ENCODE results near the gene SLC7A11.

DNA sequence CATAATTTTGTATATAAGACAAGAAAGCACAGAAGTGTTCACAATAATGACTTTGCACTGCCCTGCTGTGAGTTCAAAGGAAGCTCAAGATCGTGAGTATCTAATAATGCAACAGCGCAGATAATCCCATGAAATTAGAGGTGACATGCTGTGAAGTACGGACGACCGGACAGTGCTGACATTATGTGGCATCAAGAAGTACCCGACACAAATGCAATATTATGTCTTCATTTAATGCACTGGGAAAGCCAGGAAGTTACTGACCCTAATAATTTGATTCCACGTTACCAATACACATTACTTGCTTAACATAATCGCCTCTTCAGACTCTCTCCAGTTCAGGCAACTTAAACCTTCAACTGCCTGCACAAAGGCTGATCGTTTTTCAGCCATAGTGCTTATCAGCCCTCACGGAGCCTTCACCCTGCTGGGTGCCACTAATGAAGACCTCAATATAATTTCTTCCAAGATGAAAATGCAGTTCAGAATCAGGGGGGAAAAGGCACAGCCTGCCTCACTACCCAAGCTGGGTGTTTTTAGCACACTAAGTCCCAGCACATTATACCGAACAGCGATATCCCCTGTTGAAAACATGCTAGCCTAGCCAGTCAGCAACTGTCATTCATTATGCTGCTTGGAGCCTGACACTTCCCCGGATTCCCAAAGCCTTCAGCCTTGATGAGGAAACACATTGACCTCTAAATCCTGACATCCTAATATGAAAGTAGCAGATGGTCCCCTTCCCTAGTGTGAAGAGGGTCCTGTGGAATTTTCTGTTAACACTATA is 56.1 kb downstream of the SLC7A11 start:
- TF ChIP-seq, protein P1, sequence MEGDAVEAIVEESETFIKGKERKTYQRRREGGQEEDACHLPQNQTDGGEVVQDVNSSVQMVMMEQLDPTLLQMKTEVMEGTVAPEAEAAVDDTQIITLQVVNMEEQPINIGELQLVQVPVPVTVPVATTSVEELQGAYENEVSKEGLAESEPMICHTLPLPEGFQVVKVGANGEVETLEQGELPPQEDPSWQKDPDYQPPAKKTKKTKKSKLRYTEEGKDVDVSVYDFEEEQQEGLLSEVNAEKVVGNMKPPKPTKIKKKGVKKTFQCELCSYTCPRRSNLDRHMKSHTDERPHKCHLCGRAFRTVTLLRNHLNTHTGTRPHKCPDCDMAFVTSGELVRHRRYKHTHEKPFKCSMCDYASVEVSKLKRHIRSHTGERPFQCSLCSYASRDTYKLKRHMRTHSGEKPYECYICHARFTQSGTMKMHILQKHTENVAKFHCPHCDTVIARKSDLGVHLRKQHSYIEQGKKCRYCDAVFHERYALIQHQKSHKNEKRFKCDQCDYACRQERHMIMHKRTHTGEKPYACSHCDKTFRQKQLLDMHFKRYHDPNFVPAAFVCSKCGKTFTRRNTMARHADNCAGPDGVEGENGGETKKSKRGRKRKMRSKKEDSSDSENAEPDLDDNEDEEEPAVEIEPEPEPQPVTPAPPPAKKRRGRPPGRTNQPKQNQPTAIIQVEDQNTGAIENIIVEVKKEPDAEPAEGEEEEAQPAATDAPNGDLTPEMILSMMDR (IDR thresholded peaks at IDR 0.05; ENCODE audit: poor library complexity, severe bottlenecking): no peak
- no peak for TF ChIP-seq EZH2 (IDR thresholded peaks at IDR 0.05; ENCODE audit: borderline replicate concordance, insufficient read depth, low read length, poor library complexity, severe bottlenecking)
